GM18909 (cell line): Measurements from ENCODE around the gene ACBD6.

ENCODE experiments used
- ATAC-seq: cut with Tn5 transposase; IDR thresholded peaks from one replicate; pipeline ENCODE4 v1.9.1; 2021; ENCODE audit warnings: mild to moderate bottlenecking; ENCODE audit not compliant: unreplicated experiment, poor library complexity

The ACBD6 gene

GRCh38 chr1:180381184-180381580, 121.2 kb downstream of the ACBD6 start:
- no peak for ATAC-seq

- ATAC-seq: no peak
Measured at GRCh38 chr1:180380259-180381183, 121.9 kb downstream of the ACBD6 start.

- no peak for ATAC-seq
Measured at GRCh38 chr1:180376800-180377199, 125.6 kb downstream of the ACBD6 start.

GRCh38 chr1:180376253-180376652, 126.1 kb downstream of the ACBD6 start:
- no peak for ATAC-seq

DNA sequence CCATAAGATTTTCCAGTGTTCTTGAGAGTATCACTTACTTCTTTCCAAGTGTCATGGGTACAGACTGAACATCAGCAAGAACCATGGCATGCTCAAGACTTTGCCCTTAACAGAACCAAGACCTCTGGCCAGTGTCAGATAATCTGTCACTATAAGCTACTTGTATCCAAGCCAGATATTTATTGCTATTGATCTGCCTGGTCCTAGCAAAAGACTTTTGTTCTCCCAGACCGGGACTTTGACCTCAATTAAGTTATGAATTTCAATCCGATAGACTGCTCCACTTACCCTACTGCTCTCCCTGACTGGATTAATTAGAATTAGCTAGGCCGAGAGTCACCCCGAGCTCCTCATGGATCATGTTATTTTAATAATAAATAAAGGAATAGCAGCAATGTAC, 129.6 kb downstream of the ACBD6 start:
- ATAC-seq: no peak

- ATAC-seq: no peak
Measured at GRCh38 chr1:180370597-180370996, 131.8 kb downstream of the ACBD6 start.

- ATAC-seq: no peak
Measured at GRCh38 chr1:180370188-180370587, 132.2 kb downstream of the ACBD6 start.

DNA sequence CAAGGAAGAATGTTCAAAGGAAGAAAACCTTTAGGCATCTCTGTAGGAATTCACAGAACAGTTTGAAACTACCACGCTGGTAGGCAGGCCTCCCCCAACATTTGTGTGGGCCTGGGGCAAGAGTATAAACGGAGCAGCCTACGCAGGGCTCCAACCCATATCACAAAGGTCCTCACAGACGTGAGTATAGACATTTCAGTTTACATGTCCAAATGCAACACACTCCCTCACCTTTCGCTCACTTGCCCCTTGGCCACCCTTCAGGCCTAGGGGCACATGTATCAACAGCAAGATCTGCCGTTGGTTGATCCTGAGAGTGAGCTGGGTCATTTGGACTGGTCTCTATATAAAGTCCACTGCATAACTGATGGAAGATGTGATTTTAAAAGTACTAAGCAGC, 133.3 kb downstream of the ACBD6 start:
- no peak for ATAC-seq

DNA sequence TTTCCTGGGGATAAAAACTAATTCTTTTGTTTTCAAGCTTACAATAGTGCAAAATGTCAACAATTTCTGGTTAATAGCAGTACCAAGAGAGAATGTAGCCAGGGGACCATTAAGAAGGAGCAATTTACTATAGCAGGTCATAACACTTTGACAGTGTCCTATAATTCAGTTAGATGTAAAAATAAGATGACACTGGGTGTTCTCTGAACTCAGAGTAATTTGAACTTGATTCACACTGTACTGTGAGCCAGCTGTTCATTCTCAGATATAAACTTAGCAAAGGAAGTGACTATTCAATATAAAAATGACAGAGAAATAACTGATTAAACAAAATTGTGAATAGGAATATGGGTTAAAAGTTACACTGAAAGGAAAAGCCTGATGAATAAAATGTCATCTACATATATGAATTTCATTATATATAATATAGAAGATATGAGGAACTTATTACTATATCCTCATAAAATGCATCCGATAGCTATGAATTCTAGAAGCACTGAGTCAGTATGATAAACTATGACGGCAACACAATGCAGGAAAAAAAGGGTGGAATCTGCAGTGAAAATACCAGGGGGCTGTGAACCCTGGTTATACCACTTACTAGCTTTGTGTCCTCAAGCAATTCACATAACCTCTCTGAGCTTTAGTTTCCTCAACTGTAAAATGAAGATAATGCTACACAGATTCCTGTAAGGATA, 135.9 kb downstream of the ACBD6 start:
- ATAC-seq: no peak

- no peak for ATAC-seq
Measured at GRCh38 chr1:180365039-180365438, 137.3 kb downstream of the ACBD6 start.

- no peak for ATAC-seq
Measured at GRCh38 chr1:180363246-180363995, 139.0 kb downstream of the ACBD6 start.

DNA sequence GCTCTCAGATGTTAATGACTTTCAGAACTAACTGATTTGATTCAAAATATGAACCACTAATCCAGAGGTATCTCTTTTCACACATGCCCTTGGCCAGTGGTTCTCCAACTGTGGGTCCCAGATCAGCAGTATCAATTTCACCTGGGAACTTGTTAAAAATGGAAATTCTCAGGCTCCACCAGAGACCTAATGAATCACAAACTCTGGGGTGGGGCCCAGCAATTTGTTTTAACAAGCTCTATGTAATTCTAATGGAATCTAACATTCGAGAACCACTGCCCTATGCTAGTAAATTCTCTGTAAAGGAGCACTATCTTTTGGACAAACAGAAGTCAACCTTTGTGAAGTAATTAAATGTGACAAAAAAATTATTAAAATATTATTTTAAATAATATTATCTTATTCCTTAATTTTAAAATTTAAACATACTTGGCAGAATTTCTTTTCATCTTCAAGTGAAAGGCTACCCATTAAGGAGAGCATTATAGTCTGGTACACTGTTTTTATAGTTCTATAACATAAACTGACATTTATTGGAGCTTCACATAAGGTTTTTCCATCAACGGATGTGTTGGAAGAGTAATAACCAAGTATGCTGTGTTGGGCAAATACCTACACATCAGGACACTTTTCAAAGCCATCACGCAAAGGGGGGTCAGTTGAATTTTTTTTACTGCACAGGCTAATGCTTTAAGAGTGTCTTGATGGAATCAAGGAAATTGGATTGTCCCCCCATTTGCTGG, 141.9 kb downstream of the ACBD6 start:
- ATAC-seq: no peak

- no peak for ATAC-seq
Measured at GRCh38 chr1:180358649-180359048, 143.7 kb downstream of the ACBD6 start.

DNA sequence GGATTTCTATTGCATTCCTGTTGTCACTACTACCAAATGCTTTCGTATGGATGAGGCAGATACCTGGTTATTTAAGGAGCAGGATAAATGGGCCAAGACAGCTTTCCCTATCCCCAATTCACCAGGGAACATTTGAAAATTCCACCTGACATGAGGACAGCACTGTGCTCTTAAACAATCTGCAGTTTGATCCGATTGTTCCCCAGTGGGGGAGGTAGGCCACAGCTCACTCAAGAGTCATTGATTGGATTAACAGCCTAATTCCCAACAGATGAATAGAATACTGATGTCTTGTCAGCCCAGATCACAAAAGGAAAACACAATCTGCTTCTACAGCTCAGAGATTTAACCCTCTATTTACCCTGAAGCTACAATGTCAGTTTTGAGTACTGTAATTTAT, 148.4 kb downstream of the ACBD6 start:
- ATAC-seq: no peak

GRCh38 chr1:180352588-180352987, 149.8 kb downstream of the ACBD6 start:
- ATAC-seq: no peak

GRCh38 chr1:180352021-180352420, 150.4 kb downstream of the ACBD6 start:
- no peak for ATAC-seq

GRCh38 chr1:180345148-180345547, 157.2 kb downstream of the ACBD6 start:
- ATAC-seq: no peak

- peak; percentile 71 for ATAC-seq
Measured at GRCh38 chr1:180343921-180344769, 158.2 kb downstream of the ACBD6 start.

DNA sequence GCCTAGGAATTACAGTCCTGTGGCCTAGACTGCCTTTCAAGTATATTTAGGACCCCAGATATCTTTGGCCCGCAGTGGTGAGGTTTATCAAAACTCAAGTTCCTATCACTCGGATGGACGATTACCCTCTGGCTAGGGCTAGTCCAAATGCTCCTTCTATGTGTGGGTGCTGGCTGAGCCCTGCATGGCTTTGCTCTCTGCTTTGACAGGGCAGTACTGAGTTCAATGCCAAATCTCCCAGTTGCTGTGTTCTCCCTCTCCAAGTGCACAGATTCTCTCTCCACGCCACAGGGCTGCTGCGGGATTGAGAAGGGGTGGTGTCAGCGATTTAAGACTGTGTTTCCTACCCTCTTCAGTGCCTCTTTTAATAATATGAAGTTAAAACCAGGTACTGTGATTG, 175.3 kb downstream of the ACBD6 start:
- ATAC-seq: no peak
